Fibroblast of the aortic adventitia (primary cell): ENCODE measurements around the gene ADGRG6. TPM values are rescaled to one million over a fixed set of nuclear protein-coding genes. Genes with fewer than 3 reads are reported as not detected.

Experiments used
- DNase-seq: peaks from one replicate; pipeline ENCODE4 v3.0.0-alpha.2; 2010; ENCODE audit warnings: low read depth
- H3K4me3 ChIP-seq: 2 replicates; pipeline ENCODE4 v1.5.1; 2011; ENCODE audit warnings: low read depth, mild to moderate bottlenecking, control low read depth, low read length, moderate library complexity
- CTCF ChIP-seq: IDR thresholded peaks from 2 replicates; pipeline ENCODE4 v1.5.1; 2011; ENCODE audit warnings: mild to moderate bottlenecking, low read length, control low read depth, inconsistent platforms; ENCODE audit not compliant: insufficient read depth
- total RNA-seq: library from RNA; depleted of rRNA; stranded (reverse); fragments of >200 nt; gene quantifications from 2 replicates; pipeline ENCODE4 v1.2.3, GENCODE V29; 2012; ENCODE audit warnings: low replicate concordance

The ADGRG6 gene
- total RNA-seq, 1 donor = 1.7 TPM

GRCh38 chr6:142414462-142415250, 112.8 kb downstream of the ADGRG6 start:
- no peak for DNase-seq
- H3K4me3 ChIP-seq = no peak overlapping the region
- TF ChIP-seq CTCF = no peak

GRCh38 chr6:142416179-142416578, 114.4 kb downstream of the ADGRG6 start:
- no peak for TF ChIP-seq CTCF
- H3K4me3 ChIP-seq = no peak overlapping the region
- peak; percentile 95 for DNase-seq

DNA sequence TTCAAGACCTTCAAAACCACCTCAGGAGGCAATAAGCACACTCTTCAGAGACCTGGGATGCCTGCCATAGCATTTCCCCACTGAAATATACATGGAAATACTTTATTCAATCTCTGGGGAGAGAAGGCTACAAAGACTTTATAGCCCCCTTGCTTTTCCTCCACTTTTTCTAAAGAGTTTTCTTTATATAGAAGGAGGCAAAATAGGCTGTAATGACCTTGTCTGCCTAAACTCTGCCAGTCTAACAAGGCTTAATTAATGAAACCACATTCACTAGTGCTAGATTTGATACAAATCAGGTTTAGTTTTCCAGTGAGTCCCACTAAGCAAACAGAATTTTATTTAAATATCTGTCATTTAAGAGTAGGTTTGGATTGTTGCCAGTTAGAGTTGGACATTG, 114.9 kb downstream of the ADGRG6 start:
- TF ChIP-seq CTCF = no peak
- no peak overlapping the region for H3K4me3 ChIP-seq
- DNase-seq = no peak

GRCh38 chr6:142417331-142417750, 115.5 kb downstream of the ADGRG6 start:
- TF ChIP-seq CTCF = no peak
- DNase-seq = no peak
- no peak overlapping the region for H3K4me3 ChIP-seq

GRCh38 chr6:142419071-142419470, 117.3 kb downstream of the ADGRG6 start:
- TF ChIP-seq CTCF = no peak
- no peak overlapping the region for H3K4me3 ChIP-seq
- DNase-seq = peak; percentile 29

GRCh38 chr6:142420802-142421201, 119.0 kb downstream of the ADGRG6 start:
- no peak for DNase-seq
- no peak overlapping the region for H3K4me3 ChIP-seq
- no peak for TF ChIP-seq CTCF
